CD4-positive, alpha-beta T cell treated with Interleukin-17A for 1 hour (primary cell): Measurements from ENCODE around the gene ZNF845.
"Not testable (repeated sequence)": the region's sequence is repeated elsewhere in the genome, so short reads cannot be mapped to it uniquely, and the experiment has no call there.

Experiments
- DNase-seq: peaks from one replicate; pipeline ENCODE4 v3.0.0-alpha.2; 2020

The ZNF845 gene

DNA sequence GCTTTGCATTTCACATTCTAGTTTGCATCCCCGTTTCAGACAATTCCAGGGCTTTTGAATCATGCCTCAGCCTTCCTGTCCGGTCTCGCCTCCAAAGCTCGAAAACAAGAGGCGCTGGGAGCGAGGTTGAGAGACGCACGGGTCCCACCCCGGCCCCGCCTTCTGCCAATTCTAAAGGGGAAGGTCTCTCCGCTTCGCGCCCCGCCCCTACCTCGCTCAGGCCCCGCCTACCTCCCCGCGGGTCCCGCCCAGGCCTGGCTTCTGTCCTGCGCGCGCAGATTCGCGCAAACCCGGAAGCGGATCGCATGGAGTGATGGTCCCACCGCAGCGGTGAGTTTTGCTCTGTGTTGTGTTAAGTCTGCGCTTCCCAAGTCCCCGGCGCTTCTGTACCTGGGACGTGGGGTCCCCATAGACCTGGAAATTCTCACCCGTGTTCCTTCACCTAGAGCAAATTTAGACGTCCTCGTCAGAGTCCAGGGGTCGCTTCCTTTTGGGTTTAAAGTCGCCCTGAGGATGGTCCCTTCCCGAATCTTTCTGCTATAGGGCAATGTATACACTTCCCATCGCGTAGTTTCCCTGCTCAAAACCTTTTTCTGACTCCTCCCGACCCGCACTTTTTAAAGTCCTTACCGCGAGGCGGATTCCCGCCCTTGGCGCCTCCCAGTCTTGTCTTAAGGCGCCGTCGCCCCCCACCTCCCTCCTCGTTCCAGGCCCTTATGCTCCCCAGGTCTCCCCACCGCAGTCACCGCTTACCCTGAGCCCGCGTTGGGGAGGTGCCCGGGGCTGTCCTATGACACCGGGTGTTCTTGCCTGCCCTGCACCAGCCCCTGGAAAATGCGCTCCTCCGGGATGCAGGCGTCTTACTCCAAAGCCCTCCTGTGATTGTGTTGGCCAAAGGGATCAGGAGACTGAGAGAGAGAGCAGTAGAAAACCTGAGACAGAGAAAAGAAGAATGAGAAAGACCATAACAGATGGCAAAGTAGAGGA lies at the start of gene ZNF845:
ZNF845 (plus strand) TSS at position 287 of the 987 bp plus-strand sequence. CDS start 7,559 bp downstream, outside the sequence.
- DNase-seq, result peak; percentile 96

- DNase-seq, result no peak
These were observed 48.5 kb upstream of the ZNF845 start for GRCh38 chr19:53285087-53285486.

GRCh38 chr19:53290758-53291549 lies 42.6 kb upstream of the ZNF845 start:
- no peak for DNase-seq

GRCh38 chr19:53294786-53295441 lies 38.6 kb upstream of the ZNF845 start:
- DNase-seq, result no peak

- not testable (repeated sequence) for DNase-seq
These were observed 32.2 kb upstream of the ZNF845 start for GRCh38 chr19:53301341-53301740.

GRCh38 chr19:53308339-53308811 lies 25.2 kb upstream of the ZNF845 start:
- peak; percentile 1 for DNase-seq

DNA sequence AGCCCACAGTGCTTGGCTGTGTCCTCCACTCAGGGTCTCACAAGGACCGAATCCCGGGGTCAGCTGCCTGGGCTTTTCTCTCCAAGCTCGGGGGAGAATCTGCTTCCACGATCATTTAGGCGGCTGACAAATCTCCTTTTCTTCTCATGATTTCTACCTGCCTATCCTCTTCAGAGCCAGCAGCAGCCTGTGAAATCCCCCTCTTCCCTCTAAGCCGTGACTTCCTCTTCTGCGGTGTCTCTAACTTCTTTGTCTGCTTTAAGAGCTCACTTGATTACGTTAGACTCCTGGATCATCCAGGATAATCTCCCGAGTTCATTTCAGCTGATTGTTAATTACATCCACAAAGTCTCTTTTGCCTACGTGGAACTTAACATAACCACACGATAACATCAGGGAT lies 22.5 kb upstream of the ZNF845 start:
- no peak for DNase-seq

DNA sequence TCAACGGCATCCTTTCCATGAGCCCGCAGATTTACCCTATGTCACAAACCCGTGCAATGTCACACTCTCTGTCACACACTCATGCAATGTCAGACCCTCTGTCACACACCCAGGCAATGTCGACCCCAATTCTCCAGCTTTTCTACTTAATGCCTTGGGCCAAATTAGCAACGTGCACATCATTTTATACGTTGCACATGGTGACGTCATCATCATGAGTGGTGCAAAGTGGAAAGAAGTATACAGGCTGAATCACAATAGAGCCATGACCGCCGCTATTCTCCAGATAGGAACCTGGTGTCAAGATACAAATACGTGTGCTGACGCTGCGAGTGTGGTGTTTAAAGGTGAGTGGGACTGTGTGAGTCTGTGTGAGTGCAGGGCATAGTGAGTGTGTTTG lies 21.7 kb upstream of the ZNF845 start:
- no peak for DNase-seq

GRCh38 chr19:53328967-53329366 lies 4.6 kb upstream of the ZNF845 start:
- DNase-seq, result no peak

DNA sequence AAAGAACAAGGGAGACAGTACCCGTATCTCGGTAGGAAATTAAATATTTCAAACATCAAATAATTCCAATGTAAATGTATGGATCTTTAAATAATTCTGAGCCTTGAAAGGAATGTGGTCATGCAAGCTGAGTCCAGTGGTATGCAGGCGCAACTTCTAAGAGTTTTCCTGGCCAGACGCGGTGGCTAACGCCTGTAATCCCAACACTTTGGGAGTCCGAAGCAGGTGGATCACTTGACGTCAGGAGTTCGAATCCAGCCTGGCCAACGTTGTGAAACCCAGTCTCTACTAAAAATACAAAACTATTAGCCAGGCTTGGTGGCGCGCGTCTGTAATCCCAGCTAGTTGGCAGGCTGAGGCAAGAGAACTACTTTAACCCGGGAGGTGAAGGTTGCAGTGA lies 1.1 kb upstream of the ZNF845 start:
- DNase-seq, result no peak

DNA sequence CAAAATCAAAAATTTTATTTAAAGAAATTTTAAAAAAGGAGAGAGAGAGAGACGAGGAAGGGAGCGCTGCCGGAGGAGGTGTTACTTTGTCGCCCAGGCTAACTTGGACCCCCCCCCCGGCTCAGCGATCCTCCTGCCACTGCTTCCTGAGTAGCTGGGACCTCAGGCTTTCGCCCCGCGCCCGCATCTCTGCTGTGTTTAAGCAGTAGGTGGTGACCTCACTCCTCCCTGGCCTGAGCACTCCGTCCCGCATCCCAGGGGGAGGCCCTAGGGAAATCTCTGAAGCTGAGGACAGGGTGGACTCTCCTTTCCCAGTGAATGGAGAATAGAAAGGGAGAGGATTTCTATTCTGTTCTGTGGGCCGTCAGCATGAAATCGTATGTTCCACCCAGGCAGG lies 485 bp upstream of the ZNF845 start:
- peak; percentile 28 for DNase-seq

- DNase-seq, result not testable (repeated sequence)
These were observed 10.9 kb downstream of the ZNF845 start for GRCh38 chr19:53344403-53344802.

DNA sequence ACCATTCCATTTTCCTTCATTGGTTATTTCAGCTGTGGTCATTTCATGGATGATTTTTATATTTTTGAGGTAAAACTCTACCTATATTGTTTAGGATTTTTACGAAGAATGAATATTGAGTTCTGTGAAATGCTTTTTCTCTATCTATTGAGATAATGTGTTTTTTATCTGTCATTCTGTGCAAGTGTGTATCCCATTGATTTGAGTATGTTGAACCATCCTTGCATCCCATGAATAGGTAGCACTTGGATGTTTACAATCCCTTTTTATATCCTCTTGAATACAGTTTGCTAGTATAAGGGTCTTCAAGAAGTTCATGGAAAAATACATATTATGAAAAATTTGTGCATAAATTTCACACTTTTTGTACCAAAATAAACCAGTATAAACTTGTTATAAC lies 22.2 kb downstream of the ZNF845 start:
- DNase-seq, result no peak

DNA sequence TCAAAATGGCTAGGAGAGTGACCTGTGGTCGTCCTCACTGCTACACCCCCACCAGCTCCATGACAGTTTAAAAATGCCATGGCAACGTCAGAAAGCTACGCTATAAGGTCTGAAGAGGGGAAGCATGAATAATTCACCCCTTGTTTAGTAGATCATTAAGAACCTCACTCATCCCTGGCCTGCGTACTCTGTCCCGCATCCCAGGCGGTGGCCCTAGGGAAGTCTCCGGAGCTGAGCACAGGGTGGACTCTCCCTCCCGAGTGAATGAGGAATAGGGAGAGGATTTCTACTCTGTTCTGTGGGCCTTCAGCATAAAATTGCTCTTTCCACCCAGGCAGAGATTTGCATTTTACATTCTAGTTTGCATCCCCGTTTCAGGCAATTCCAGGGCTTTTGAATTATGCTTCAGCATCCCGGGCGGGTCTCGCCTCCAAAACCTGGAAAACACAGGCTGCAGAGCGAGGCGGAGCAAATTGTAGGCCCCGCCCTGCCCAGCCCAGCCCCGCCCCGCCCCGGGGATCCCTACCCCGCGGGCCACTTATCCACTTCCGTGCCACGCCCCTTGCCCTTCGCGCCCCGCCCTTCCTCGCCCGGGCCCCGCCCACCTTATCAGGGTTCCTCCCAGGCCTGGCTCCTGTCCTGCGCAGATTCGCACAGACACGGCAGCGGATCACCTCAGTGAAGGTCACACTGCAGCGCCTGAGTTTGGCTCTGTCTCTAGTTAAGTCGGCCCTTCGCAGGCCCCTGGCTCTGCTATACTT lies 24.5 kb downstream of the ZNF845 start:
- DNase-seq, result no peak

DNA sequence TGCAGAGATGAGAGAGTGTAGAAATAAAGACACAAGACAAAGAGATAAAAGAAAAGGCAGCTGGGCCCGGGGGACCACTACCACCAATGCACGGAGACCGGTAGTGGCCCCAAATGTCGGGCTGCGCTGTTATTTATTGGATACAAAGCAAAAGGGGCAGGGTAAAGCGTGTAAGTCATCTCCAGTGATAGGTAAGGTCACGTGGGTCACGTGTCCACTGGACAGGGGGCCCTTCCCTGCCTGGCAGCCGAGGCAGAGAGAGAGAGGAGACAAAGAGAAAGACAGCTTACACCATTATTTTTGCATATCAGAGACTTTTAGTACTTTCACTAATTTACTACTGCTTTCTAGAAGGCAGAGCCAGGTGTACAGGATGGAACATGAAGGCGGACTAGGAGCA lies 26.5 kb downstream of the ZNF845 start:
- not testable (repeated sequence) for DNase-seq

DNA sequence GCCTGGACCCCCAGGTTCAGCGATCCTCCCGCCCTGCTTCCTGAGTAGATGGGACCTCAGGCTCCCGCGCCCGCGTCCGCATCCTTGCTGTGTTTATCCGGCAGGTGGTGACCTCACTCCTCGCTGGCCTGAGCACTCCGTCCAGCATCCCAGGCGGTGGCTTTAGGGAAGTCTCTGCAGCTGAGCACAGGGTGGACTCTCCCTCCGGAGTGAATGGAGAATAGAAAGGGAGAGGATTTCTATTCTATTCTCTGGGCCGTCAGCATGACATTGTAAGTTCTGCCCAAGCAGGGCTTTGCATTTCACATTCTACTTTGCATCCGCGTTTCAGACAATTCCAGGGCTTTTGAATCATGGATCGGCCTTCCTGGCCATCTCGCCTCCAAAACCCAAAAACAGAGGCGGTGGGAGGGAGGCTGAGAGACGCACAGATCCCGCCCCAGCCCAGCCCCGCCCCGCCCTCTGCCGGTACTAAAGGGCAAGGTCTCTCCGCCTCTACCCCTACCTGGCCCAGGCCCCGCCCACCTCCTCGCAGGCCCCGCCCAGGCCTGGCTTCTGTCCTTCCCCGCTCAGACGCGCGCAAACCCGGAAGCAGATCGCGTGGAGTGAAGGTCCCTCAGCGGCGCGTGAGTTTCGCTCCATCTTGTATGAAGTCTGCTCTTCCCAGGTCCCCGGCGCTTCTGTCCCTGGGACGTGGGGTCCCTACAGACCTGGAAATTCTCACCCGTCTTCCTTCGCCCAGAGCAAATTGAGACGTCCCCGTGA lies 31.8 kb downstream of the ZNF845 start, which contains the start of gene ZNF525:
ZNF525 (plus strand) TSS at position 572 of the 765 bp plus-strand sequence. CDS start 6,577 bp downstream, outside the sequence.
- peak; percentile 96 for DNase-seq

DNA sequence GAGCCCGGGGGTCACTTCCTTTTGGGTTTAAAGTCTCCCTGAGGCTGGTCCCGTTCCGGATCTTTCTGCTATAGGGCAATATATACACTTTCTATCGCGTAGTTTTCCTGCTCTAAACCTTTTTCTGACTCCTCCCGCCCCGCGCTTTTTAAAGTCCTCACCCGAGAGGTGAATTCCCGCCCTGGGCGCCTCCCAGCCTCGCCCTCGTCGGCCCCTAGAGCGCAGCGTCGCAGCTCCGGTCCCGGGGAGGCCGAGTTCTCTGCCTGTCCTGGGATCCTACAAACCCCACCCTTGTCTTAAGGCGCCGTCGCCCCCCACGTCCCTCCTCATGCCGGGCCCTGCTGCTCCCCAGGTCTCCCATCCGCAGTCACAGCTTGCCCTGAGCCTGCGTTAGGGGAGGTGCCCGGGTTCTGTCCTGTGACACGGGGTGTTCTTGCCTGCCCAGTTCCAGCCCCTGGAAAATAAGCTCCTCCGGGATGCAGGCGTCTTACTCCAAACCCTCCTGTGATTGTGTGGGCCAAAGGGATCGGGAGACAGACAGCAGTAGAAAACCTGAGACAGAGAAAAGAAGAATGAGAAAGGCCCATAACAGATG lies 32.4 kb downstream of the ZNF845 start:
- no peak for DNase-seq

DNA sequence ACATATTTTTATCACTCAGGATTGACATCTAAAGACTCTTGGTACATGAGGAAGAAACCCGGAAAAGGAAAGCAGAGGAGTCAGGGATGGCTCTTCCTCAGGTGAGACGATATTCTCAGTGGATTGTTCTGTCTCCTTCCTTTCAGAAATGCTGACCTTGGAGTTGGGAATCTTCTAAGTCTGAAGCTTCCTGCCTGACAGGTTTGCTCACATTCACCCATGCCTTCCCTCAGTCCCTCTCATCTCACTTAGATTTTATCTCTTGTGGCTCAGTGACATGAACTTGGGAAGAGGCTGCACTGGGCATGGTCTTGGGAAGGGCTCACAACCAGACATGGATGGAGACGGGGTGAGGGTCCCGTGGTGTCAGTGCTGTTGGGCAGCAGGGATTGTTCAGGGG lies 38.6 kb downstream of the ZNF845 start:
- no peak for DNase-seq

- no peak for DNase-seq
These were observed 40.7 kb downstream of the ZNF845 start for GRCh38 chr19:53374288-53374687.

GRCh38 chr19:53374743-53375142 lies 41.2 kb downstream of the ZNF845 start:
- DNase-seq, result no peak

GRCh38 chr19:53381376-53381775 lies 47.8 kb downstream of the ZNF845 start:
- no peak for DNase-seq
